Activated naive CD4-positive, alpha-beta T cell treated with anti-CD3 and anti-CD28 coated beads, Interleukin-2, amount 50 U/mL, for 72 hours (primary cell): ENCODE results near the gene CSF2RB. TPM values are rescaled to one million over a fixed set of nuclear protein-coding genes. Genes with fewer than 3 reads are reported as not detected.

Experiments
- total RNA-seq, 2 donors: library from RNA; stranded (reverse); gene quantifications; one replicate each; pipeline ENCODE4 v1.2.3, GENCODE V29; 2022

The CSF2RB gene
- total RNA-seq, 2 donors from 2014 or later = 0.87 to 1.4 TPM

Other genes with a start within 250 kb of the CSF2RB start
- not detected for gene CACNG2, start 209.9 kb upstream of the CSF2RB start, total RNA-seq
- 10 to 100 TPM; 20.8 to 23.3 TPM for gene IFT27, start 137.5 kb upstream of the CSF2RB start, total RNA-seq
- not detected for gene PVALB, start 96.6 kb upstream of the CSF2RB start, total RNA-seq
- 1 to 10 TPM; 2.9 to 7.0 TPM for gene NCF4, start 52.6 kb upstream of the CSF2RB start, total RNA-seq
- 1 to 10 TPM; 5.1 to 5.3 TPM for gene TST, start 105.8 kb downstream of the CSF2RB start, total RNA-seq
- 10 to 100 TPM; 20.9 to 23.2 TPM for gene MPST, start 106.1 kb downstream of the CSF2RB start, total RNA-seq
- 10 to 100 TPM; 20.0 to 35.7 TPM for gene KCTD17, start 138.1 kb downstream of the CSF2RB start, total RNA-seq
- gene TMPRSS6, start 196.1 kb downstream of the CSF2RB start, total RNA-seq = 10 to 100 TPM in 1 of 2 donors, 1 to 10 TPM in 1; 8.7 to 27.8 TPM
- gene IL2RB, start 236.3 kb downstream of the CSF2RB start, total RNA-seq = 100 to 1,000 TPM; 170 to 253 TPM